Liver (tissue), 3 donors: ENCODE results near the gene PCYOX1L.

Experiments used
- CTCF ChIP-seq: fragments of 150-350 bp; IDR thresholded peaks from 2 replicates; pipeline ENCODE4 v1.5.1; 2017; ENCODE audit warnings: improper control_type of control experiment, low read depth, low read length; ENCODE audit not compliant: missing input control
- GABPA ChIP-seq, 2 donors: IDR thresholded peaks in 1 of 2; conservative IDR thresholded peaks in 1 of 2; 2 replicates each; pipeline ENCODE4 v1.6.1; 2016; ENCODE audit warnings: antibody characterized with exemption in 2 of 2, mild to moderate bottlenecking in 1 of 2, moderate library complexity in 1 of 2
- JUND ChIP-seq, 2 donors: IDR thresholded peaks; 2 replicates each; pipeline ENCODE4 v1.6.1; 2016; ENCODE audit warnings: antibody characterized with exemption in 2 of 2
- RXRA ChIP-seq, 2 donors: IDR thresholded peaks; 2 replicates each; pipeline ENCODE4 v1.6.1; 2017 to 2018; ENCODE audit warnings: antibody characterized with exemption in 2 of 2, mild to moderate bottlenecking in 1 of 2
- SP1 ChIP-seq: IDR thresholded peaks from 2 replicates; pipeline ENCODE4 v1.6.1; 2018; ENCODE audit warnings: antibody characterized with exemption, mild to moderate bottlenecking
- TAF1 ChIP-seq: conservative IDR thresholded peaks from 2 replicates; pipeline ENCODE4 v1.6.1; 2016; ENCODE audit warnings: antibody characterized with exemption, mild to moderate bottlenecking
- donor health status: healthy.
- donor health status: healthy.

GRCh38 chr5:149338364-149338763 is 19.5 kb upstream of the PCYOX1L start:
- TF ChIP-seq CTCF = no peak
- no peak for TF ChIP-seq GABPA (IDR thresholded peaks at IDR 0.05 in 1 of 2, conservative IDR thresholded peaks at IDR 0.05 in 1 of 2)
- no peak for TF ChIP-seq RXRA (IDR thresholded peaks at IDR 0.05)
- TF ChIP-seq JUND (IDR thresholded peaks at IDR 0.05) = no peak
- no peak for TF ChIP-seq TAF1
- no peak for TF ChIP-seq SP1
